ENCODE results near the gene PRPF40A. TPM values are rescaled to one million over a fixed set of nuclear protein-coding genes. Genes with fewer than 3 reads are reported as not detected.

The PRPF40A gene
- total and polyA plus RNA-seq, 2 of the 13 experiments (the other 11 are each of a cell fraction or from before 2014, with no cell fraction given), result 146 to 207 TPM

DNA sequence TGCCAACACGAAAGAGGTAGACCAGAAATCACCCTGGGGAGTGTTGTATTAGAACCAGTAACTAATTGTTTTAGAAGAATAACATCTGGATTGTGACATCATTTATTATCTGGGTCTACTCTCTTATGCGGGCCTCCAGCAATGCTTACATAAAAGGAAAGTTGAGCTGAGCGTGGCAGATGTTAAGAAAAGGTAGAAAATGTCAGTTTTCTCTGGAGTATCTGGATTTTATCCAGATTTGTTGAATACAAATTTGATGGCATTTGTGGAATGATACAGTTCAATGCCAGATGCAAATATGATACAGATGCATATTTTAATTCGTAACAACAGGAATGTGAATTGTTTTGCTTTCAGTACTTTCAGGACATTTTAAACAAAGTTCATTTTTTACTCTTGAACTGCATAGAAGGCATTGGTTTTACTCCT, 90.3 kb downstream of the PRPF40A start:
- in situ Hi-C loops (cut with HindIII; ENCODE audit: extremely low pct_ligation_motif_present, low pct_unique_long_range_greater_than_20kb), result no loop called here
- H3K27ac ChIP-seq (ENCODE audit: extremely low read length, insufficient read depth, low read length), result no peak overlapping the region
- 91% methylated on average over 4 of the region's 4 CpGs for WGBS (ENCODE audit: low lambda C conversion rate)
- peaks cover 5% of the 10 kb centered on the region; the same call in 1 of the 2 replicates for H3K4me1 ChIP-seq (ENCODE audit: insufficient read depth, low read length)
- BruUV-seq (replicated peaks), result no TSS peak
- TF ChIP-seq, protein P1, sequence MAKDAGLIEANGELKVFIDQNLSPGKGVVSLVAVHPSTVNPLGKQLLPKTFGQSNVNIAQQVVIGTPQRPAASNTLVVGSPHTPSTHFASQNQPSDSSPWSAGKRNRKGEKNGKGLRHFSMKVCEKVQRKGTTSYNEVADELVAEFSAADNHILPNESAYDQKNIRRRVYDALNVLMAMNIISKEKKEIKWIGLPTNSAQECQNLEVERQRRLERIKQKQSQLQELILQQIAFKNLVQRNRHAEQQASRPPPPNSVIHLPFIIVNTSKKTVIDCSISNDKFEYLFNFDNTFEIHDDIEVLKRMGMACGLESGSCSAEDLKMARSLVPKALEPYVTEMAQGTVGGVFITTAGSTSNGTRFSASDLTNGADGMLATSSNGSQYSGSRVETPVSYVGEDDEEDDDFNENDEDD (CRISPR knock-in tag; IDR thresholded peaks at IDR 0.05; ENCODE audit: borderline replicate concordance), result no peak
- TF ChIP-seq RBM22 (optimal IDR thresholded peaks at IDR 0.05; ENCODE audit: low read length), result peak; percentile 43
- FAIRE-seq, result no peak
- no peaks in the 10 kb centered on the region for H4K20me1 ChIP-seq (ENCODE audit: insufficient read depth, low read length)
- POLR2A ChIA-PET, result no interaction called here
- intact Hi-C loops (cut with micrococcal nuclease; ENCODE audit: unreplicated experiment), result loop anchor here (2.0 kb wide), 2 partner anchors 292 to 436 kb away; partner anchors contain the start of gene FMNL2
- no peak for ATAC-seq
- H3K27me3 ChIP-seq (ENCODE audit: control insufficient read depth in 1 of 2, insufficient read depth in 2 of 2, low read length in 2 of 2), result no peaks in the 10 kb centered on the region
- CTCF ChIA-PET (ENCODE audit: low intra/inter-chr PET ratio, low total read pairs), result interaction anchor here (0.7 kb wide), 1 partner anchor 437 kb away, joined by 3 read pairs; no protein-coding TSS in a partner anchor
- H3K9me3 ChIP-seq (ENCODE audit: low read length), result no peaks in the 10 kb centered on the region
- DNase-seq (ENCODE audit: low spot score), result no peak
- H3K79me2 ChIP-seq (ENCODE audit: insufficient read depth, low read length), result no peaks in the 10 kb centered on the region
- peaks cover 34 to 78% of the 10 kb centered on the region in 2 experiments for H3K36me3 ChIP-seq (replicated peaks in 1 of 2; ENCODE audit: control insufficient read depth in 1 of 2, insufficient read depth in 2 of 2, low read length in 2 of 2)
- no peak overlapping the region for H3K4me2 ChIP-seq (ENCODE audit: low read depth, low read length)
- H3K9ac ChIP-seq (ENCODE audit: insufficient read depth, low read depth, low read length), result no peak overlapping the region
- H3K4me3 ChIP-seq (replicated peaks in 1 of 3; ENCODE audit: insufficient read depth in 1 of 3, low read depth in 2 of 3, low read length in 3 of 3), result no peak overlapping the region
- H2AFZ ChIP-seq (ENCODE audit: low read length), result no peak overlapping the region

DNA sequence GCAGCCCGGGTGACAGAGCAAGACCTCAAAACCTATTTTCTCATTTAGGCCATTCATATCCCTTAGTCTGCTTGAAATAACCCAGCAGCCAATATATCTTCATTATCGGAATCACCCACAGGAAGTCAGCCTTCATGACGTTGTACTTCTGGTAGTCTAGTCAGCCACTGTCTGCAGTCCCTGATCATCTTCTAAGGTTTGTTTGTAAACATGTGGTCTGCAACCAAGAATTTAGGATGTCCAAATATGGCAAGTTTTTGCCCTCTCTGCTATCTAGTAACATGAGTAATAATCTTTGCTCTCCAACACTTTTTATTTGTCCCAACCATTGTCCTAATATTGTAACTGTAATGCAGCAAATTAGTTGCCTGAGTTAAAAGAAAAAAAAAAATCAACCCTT, 92.5 kb downstream of the PRPF40A start:
- 93% methylated on average over 3 of the region's 3 CpGs for WGBS (ENCODE audit: low lambda C conversion rate)
- Histone ChIP-seq H3K79me2 (ENCODE audit: insufficient read depth, low read length) (no peaks in the 10 kb centered on the region), H3K4me1 (ENCODE audit: insufficient read depth, low read length) (no peaks in the 10 kb centered on the region), H3K36me3 (replicated peaks in 1 of 2; ENCODE audit: control insufficient read depth in 1 of 2, insufficient read depth in 2 of 2, low read length in 2 of 2) (peaks cover 44 to 81% of the 10 kb centered on the region in 2 experiments), H3K4me2 (ENCODE audit: low read depth, low read length) (no peak overlapping the region), H3K9ac (ENCODE audit: insufficient read depth, low read depth, low read length) (no peak overlapping the region), H3K27me3 (ENCODE audit: control insufficient read depth in 1 of 2, insufficient read depth in 2 of 2, low read length in 2 of 2) (no peaks in the 10 kb centered on the region), H3K9me3 (ENCODE audit: low read length) (no peaks in the 10 kb centered on the region), H3K4me3 (replicated peaks in 1 of 3; ENCODE audit: insufficient read depth in 1 of 3, low read depth in 2 of 3, low read length in 3 of 3) (no peak overlapping the region), H3K27ac (ENCODE audit: extremely low read length, insufficient read depth, low read length) (no peak overlapping the region), H2AFZ (ENCODE audit: low read length) (no peak overlapping the region), H4K20me1 (ENCODE audit: insufficient read depth, low read length) (no peaks in the 10 kb centered on the region)
- no peak for FAIRE-seq
- TF ChIP-seq ZNF160 (CRISPR knock-in tag; IDR thresholded peaks at IDR 0.05), result no peak
- no peak for TF ChIP-seq PTBP1 (IDR thresholded peaks at IDR 0.05; ENCODE audit: low read depth, low read length, poor library complexity, severe bottlenecking)
- TF ChIP-seq, protein P2, sequence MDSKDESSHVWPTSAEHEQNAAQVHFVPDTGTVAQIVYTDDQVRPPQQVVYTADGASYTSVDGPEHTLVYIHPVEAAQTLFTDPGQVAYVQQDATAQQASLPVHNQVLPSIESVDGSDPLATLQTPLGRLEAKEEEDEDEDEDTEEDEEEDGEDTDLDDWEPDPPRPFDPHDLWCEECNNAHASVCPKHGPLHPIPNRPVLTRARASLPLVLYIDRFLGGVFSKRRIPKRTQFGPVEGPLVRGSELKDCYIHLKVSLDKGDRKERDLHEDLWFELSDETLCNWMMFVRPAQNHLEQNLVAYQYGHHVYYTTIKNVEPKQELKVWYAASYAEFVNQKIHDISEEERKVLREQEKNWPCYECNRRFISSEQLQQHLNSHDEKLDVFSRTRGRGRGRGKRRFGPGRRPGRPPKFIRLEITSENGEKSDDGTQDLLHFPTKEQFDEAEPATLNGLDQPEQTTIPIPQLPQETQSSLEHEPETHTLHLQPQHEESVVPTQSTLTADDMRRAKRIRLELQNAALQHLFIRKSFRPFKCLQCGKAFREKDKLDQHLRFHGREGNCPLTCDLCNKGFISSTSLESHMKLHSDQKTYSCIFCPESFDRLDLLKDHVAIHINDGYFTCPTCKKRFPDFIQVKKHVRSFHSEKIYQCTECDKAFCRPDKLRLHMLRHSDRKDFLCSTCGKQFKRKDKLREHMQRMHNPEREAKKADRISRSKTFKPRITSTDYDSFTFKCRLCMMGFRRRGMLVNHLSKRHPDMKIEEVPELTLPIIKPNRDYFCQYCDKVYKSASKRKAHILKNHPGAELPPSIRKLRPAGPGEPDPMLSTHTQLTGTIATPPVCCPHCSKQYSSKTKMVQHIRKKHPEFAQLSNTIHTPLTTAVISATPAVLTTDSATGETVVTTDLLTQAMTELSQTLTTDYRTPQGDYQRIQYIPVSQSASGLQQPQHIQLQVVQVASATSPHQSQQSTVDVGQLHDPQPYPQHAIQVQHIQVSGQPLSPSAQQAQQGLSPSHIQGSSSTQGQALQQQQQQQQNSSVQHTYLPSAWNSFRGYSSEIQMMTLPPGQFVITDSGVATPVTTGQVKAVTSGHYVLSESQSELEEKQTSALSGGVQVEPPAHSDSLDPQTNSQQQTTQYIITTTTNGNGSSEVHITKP (CRISPR knock-in tag; IDR thresholded peaks at IDR 0.05; ENCODE audit: low read depth), result no peak
- no peak for TF ChIP-seq ATAD3A (CRISPR knock-in tag; IDR thresholded peaks at IDR 0.05)
- no peak for TF ChIP-seq POLR2AphosphoS2 (IDR thresholded peaks at IDR 0.05; ENCODE audit: low read depth, low read length)
- TF ChIP-seq, protein P3, sequence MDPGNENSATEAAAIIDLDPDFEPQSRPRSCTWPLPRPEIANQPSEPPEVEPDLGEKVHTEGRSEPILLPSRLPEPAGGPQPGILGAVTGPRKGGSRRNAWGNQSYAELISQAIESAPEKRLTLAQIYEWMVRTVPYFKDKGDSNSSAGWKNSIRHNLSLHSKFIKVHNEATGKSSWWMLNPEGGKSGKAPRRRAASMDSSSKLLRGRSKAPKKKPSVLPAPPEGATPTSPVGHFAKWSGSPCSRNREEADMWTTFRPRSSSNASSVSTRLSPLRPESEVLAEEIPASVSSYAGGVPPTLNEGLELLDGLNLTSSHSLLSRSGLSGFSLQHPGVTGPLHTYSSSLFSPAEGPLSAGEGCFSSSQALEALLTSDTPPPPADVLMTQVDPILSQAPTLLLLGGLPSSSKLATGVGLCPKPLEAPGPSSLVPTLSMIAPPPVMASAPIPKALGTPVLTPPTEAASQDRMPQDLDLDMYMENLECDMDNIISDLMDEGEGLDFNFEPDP (CRISPR knock-in tag; conservative IDR thresholded peaks at IDR 0.05), result no peak
- TF ChIP-seq NKX3-1 (CRISPR knock-in tag; IDR thresholded peaks at IDR 0.05), result no peak
- no peak for TF ChIP-seq GTF3A (CRISPR knock-in tag; conservative IDR thresholded peaks at IDR 0.05)
- no peak for ATAC-seq
- in situ Hi-C loops (cut with HindIII; ENCODE audit: extremely low pct_ligation_motif_present, low pct_unique_long_range_greater_than_20kb), result no loop called here
- intact Hi-C loops (cut with micrococcal nuclease; ENCODE audit: unreplicated experiment), result no loop called here
- ChIA-PET CTCF (ENCODE audit: low intra/inter-chr PET ratio, low total read pairs) (no interaction called here), POLR2A (no interaction called here)
- no TSS peak for BruUV-seq (replicated peaks)
- DNase-seq (ENCODE audit: low spot score), result no peak

Measured in HepG2 (cell line).